DND-41 (cell line): ENCODE results near the gene NOX4.
"Not testable (repeated sequence)": the region's sequence is repeated elsewhere in the genome, so short reads cannot be mapped to it uniquely, and the experiment has no call there.

Source experiments
- ATAC-seq: fragments of 200-7000 bp; cut with Tn5 transposase; 3 replicates; pipeline ENCODE4 v1.9.1; 2021; ENCODE audit warnings: low read depth; ENCODE audit not compliant: insufficient read depth
- DNase-seq: peaks from one replicate; pipeline ENCODE4 v3.0.0-alpha.2; 2020
- H2AFZ ChIP-seq: 2 replicates; pipeline ENCODE4 v1.6.0; 2012; ENCODE audit warnings: low read depth, low read length
- H3K27ac ChIP-seq: 2 replicates; pipeline ENCODE4 v1.5.1; 2012; ENCODE audit warnings: low read length, inconsistent platforms
- H3K27me3 ChIP-seq: fragments of 200-600 bp; sonication (generic); 2 replicates; pipeline ENCODE4 v1.6.0; 2012; ENCODE audit warnings: low read length, mild to moderate bottlenecking, inconsistent platforms; ENCODE audit not compliant: insufficient read depth, poor library complexity
- H3K36me3 ChIP-seq: 2 replicates; pipeline ENCODE4 v1.5.1; 2012; ENCODE audit warnings: low read length, inconsistent platforms; ENCODE audit not compliant: insufficient read depth
- H3K4me1 ChIP-seq: 2 replicates; pipeline ENCODE4 v1.5.1; 2012; ENCODE audit warnings: mild to moderate bottlenecking, low read length; ENCODE audit not compliant: insufficient read depth
- H3K4me2 ChIP-seq: 2 replicates; pipeline ENCODE4 v1.6.0; 2012; ENCODE audit warnings: mild to moderate bottlenecking, moderate library complexity, low read length, inconsistent platforms; ENCODE audit not compliant: insufficient read depth
- H3K4me3 ChIP-seq, 2 experiments: fragments of 200-600 bp in 1 of 2; shearing (Covaris generic) in 1 of 2; 2 replicates each; pipeline ENCODE4 v1.5.1; 2012 to 2016; ENCODE audit warnings: inconsistent platforms in 2 of 2, low read length in 2 of 2, mild to moderate bottlenecking in 2 of 2, low read depth in 1 of 2, moderate library complexity in 1 of 2
- H3K79me2 ChIP-seq: 2 replicates; pipeline ENCODE4 v1.6.0; 2012; ENCODE audit warnings: low read length, inconsistent platforms; ENCODE audit not compliant: insufficient read depth
- H3K9ac ChIP-seq: 2 replicates; pipeline ENCODE4 v1.6.0; 2012; ENCODE audit warnings: low read depth, mild to moderate bottlenecking, inconsistent platforms, low read length, moderate library complexity
- H3K9me3 ChIP-seq: 2 replicates; pipeline ENCODE4 v1.5.1; 2012; ENCODE audit warnings: low read length, moderate library complexity, mild to moderate bottlenecking, inconsistent platforms; ENCODE audit not compliant: insufficient read depth, severe bottlenecking
- H4K20me1 ChIP-seq: 2 replicates; pipeline ENCODE4 v1.6.0; 2012; ENCODE audit warnings: low read length; ENCODE audit not compliant: insufficient read depth
- CTCF ChIP-seq: IDR thresholded peaks from 2 replicates; pipeline ENCODE4 v1.5.1; 2012; ENCODE audit warnings: borderline replicate concordance, low read length, moderate library complexity, mild to moderate bottlenecking; ENCODE audit not compliant: poor library complexity, severe bottlenecking; ENCODE audit errors: extremely low read depth
- EZH2 ChIP-seq: IDR thresholded peaks from 3 replicates; pipeline ENCODE4 v1.6.1; 2012; ENCODE audit warnings: borderline replicate concordance, low read depth, mild to moderate bottlenecking, moderate library complexity, low read length, inconsistent platforms; ENCODE audit not compliant: severe bottlenecking

The NOX4 gene

GRCh38 chr11:89420981-89421380, 70.2 kb downstream of the NOX4 start:
- Histone ChIP-seq H3K79me2 (no peaks in the 10 kb centered on the region), H2AFZ (no peak overlapping the region), H3K36me3 (no peaks in the 10 kb centered on the region), H3K27ac (no peak overlapping the region), H4K20me1 (no peaks in the 10 kb centered on the region), H3K4me2 (no peak overlapping the region), H3K4me3 (no peak overlapping the region), H3K9ac (no peak overlapping the region), H3K27me3 (no peaks in the 10 kb centered on the region), H3K4me1 (no peaks in the 10 kb centered on the region), H3K9me3 (no peaks in the 10 kb centered on the region)
- no peak for DNase-seq
- ATAC-seq, result no peak
- TF ChIP-seq CTCF, result no peak
- no peak for TF ChIP-seq EZH2

GRCh38 chr11:89416961-89417360, 74.2 kb downstream of the NOX4 start:
- H3K4me1 ChIP-seq, result no peaks in the 10 kb centered on the region
- ATAC-seq (no peak), DNase-seq (no peak)
- no peaks in the 10 kb centered on the region for H3K9me3 ChIP-seq
- TF ChIP-seq EZH2 (no peak), CTCF (no peak)
- no peaks in the 10 kb centered on the region for H4K20me1 ChIP-seq
- no peaks in the 10 kb centered on the region for H3K79me2 ChIP-seq
- H3K36me3 ChIP-seq, result no peaks in the 10 kb centered on the region
- no peak overlapping the region for H3K27ac ChIP-seq
- no peak overlapping the region for H3K4me2 ChIP-seq
- H3K27me3 ChIP-seq, result no peaks in the 10 kb centered on the region
- no peak overlapping the region for H3K4me3 ChIP-seq
- H3K9ac ChIP-seq, result no peak overlapping the region
- H2AFZ ChIP-seq, result no peak overlapping the region

GRCh38 chr11:89411112-89411511, 80.1 kb downstream of the NOX4 start:
- not testable (repeated sequence) for H3K27me3 ChIP-seq, ATAC-seq, H2AFZ ChIP-seq, H3K4me3 ChIP-seq, H3K4me1 ChIP-seq, H3K9ac ChIP-seq, H3K79me2 ChIP-seq, H3K4me2 ChIP-seq, H3K27ac ChIP-seq, H4K20me1 ChIP-seq, DNase-seq, H3K36me3 ChIP-seq, H3K9me3 ChIP-seq

GRCh38 chr11:89410666-89411065, 80.5 kb downstream of the NOX4 start:
- H3K36me3 ChIP-seq, H3K9ac ChIP-seq, H3K79me2 ChIP-seq, H3K4me1 ChIP-seq, H3K27ac ChIP-seq, DNase-seq, H3K27me3 ChIP-seq, H3K9me3 ChIP-seq, H4K20me1 ChIP-seq, H3K4me2 ChIP-seq, ATAC-seq, H2AFZ ChIP-seq, H3K4me3 ChIP-seq: not testable (repeated sequence)

- not testable (repeated sequence) for H3K9me3 ChIP-seq, H3K4me3 ChIP-seq, H3K36me3 ChIP-seq, H4K20me1 ChIP-seq, H3K79me2 ChIP-seq, H3K9ac ChIP-seq, H2AFZ ChIP-seq, DNase-seq, H3K27ac ChIP-seq, ATAC-seq, H3K27me3 ChIP-seq, H3K4me1 ChIP-seq, H3K4me2 ChIP-seq
These were observed 82.7 kb downstream of the NOX4 start for GRCh38 chr11:89408441-89408840.
